SK-N-SH (cell line): ENCODE results near the gene TFDP3. TPM values are rescaled to one million over a fixed set of nuclear protein-coding genes. Genes with fewer than 3 reads are reported as not detected.

Experiments used
- CTCF ChIA-PET: fragments of 300-600, 350-600 bp; formaldehyde crosslinking; extraction: SDS; loops from one replicate; lab custom pipeline; 2021; lab: Yijun Ruan, JAX
- POLR2A ChIA-PET: fragments of 350-600 bp; sonication (Branson Sonifier 250); formaldehyde crosslinking; extraction: SDS; loops from one replicate; lab custom pipeline; 2020; ENCODE audit warnings: antibody characterized with exemption, inconsistent platforms; lab: Yijun Ruan, JAX
- DNase-seq: peaks from one replicate; pipeline ENCODE4 v3.0.0; 2012
- H2AFZ ChIP-seq: fragments of 200-600 bp; sonication (generic); 2 replicates; pipeline ENCODE4 v1.8.1; 2016; ENCODE audit warnings: antibody characterized with exemption, mild to moderate bottlenecking, low read depth
- H3F3A ChIP-seq: fragments of 200-600 bp; sonication (generic); replicated peaks from 2 replicates; pipeline ENCODE3; 2016; ENCODE audit warnings: antibody characterized with exemption, mild to moderate bottlenecking; ENCODE audit not compliant: insufficient read depth
- H3K27ac ChIP-seq, 2 experiments: fragments of 200-500 bp in 1 of 2; fragments of 200-600 bp in 1 of 2; sonication (Bioruptor generic) in 1 of 2; sonication (generic), shearing (Covaris generic) in 1 of 2; 2 replicates each; pipeline versions ENCODE4 v1.5.1 to v1.6.1; 2014 to 2016; ENCODE audit warnings: low read depth in 2 of 2, inconsistent platforms in 1 of 2, low read length in 1 of 2, mild to moderate bottlenecking in 1 of 2, mixed read lengths in 1 of 2
- H3K27me3 ChIP-seq: fragments of 200-600 bp; sonication (generic), shearing (Covaris generic); 2 replicates; pipeline ENCODE4 v1.6.1; 2016; ENCODE audit warnings: mixed run types; ENCODE audit not compliant: insufficient read depth
- H3K36me3 ChIP-seq, 2 experiments: fragments of 200-500 bp in 1 of 2; fragments of 200-600 bp in 1 of 2; sonication (Bioruptor generic) in 1 of 2; sonication (generic) in 1 of 2; replicated peaks in 1 of 2; 2 replicates each; pipeline versions ENCODE3 to v1.5.1; 2014 to 2016; ENCODE audit warnings: low read length in 1 of 2, mild to moderate bottlenecking in 1 of 2; ENCODE audit not compliant: insufficient read depth in 2 of 2, control insufficient read depth in 1 of 2
- H3K4me1 ChIP-seq, 2 experiments: fragments of 200-500 bp in 1 of 2; fragments of 200-600 bp in 1 of 2; sonication (Bioruptor generic) in 1 of 2; sonication (generic), shearing (Covaris generic) in 1 of 2; 2 replicates each; pipeline versions ENCODE4 v1.5.1 to v1.6.1; 2014 to 2016; ENCODE audit warnings: low read depth in 1 of 2, low read length in 1 of 2, mixed run types in 1 of 2; ENCODE audit not compliant: insufficient read depth in 2 of 2, control insufficient read depth in 1 of 2
- H3K4me2 ChIP-seq: fragments of 200-600 bp; sonication (generic), shearing (Covaris generic); 2 replicates; pipeline ENCODE4 v1.6.1; 2017; ENCODE audit warnings: mixed run types
- H3K4me3 ChIP-seq, 2 experiments: fragments of 200-500 bp in 1 of 2; fragments of 200-600 bp in 1 of 2; sonication (Bioruptor generic) in 1 of 2; sonication (generic), shearing (Covaris generic) in 1 of 2; 2 replicates each; pipeline versions ENCODE4 v1.5.1 to v1.8.1; 2014 to 2016; ENCODE audit warnings: low read depth in 2 of 2, inconsistent platforms in 1 of 2, low read length in 1 of 2, mild to moderate bottlenecking in 1 of 2, mixed read lengths in 1 of 2, moderate library complexity in 1 of 2
- H3K79me2 ChIP-seq: fragments of 200-600 bp; sonication (generic); 2 replicates; pipeline ENCODE4 v1.8.1; 2017; ENCODE audit warnings: mild to moderate bottlenecking; ENCODE audit not compliant: insufficient read depth
- H3K9ac ChIP-seq: fragments of 200-600 bp; sonication (generic); 2 replicates; pipeline ENCODE4 v1.6.1; 2017; ENCODE audit warnings: mixed run types
- H3K9me2 ChIP-seq: fragments of 200-600 bp; sonication (generic); 2 replicates; pipeline ENCODE4 v1.6.1; 2017; ENCODE audit warnings: mixed run types
- H3K9me3 ChIP-seq: fragments of 200-600 bp; sonication (generic); 2 replicates; pipeline ENCODE4 v1.6.1; 2017; ENCODE audit warnings: mixed run types, mild to moderate bottlenecking, moderate library complexity
- H4K20me1 ChIP-seq: fragments of 200-600 bp; sonication (generic); 2 replicates; pipeline ENCODE4 v1.6.1; 2017; ENCODE audit warnings: mild to moderate bottlenecking, mixed run types; ENCODE audit not compliant: insufficient read depth
- EP300 ChIP-seq, 2 experiments: IDR thresholded peaks; 2 replicates each; pipeline versions ENCODE4 v1.4.0 to v1.6.1; 2012; ENCODE audit warnings: borderline replicate concordance in 1 of 2, low read depth in 1 of 2, low read length in 1 of 2
- EZH2phosphoT487 ChIP-seq: fragments of 200-600 bp; sonication (generic); IDR thresholded peaks from 2 replicates; pipeline ENCODE4 v1.6.1; 2017; ENCODE audit warnings: low read depth, mixed run types, mild to moderate bottlenecking, antibody characterized with exemption, moderate library complexity, borderline replicate concordance
- FOSL2 ChIP-seq: IDR thresholded peaks from 2 replicates; pipeline ENCODE4 v1.4.0; 2012; ENCODE audit warnings: low read depth, mild to moderate bottlenecking, moderate library complexity, borderline replicate concordance
- FOXJ3 ChIP-seq: sonication (generic); formaldehyde crosslinking; IDR thresholded peaks from 2 replicates; pipeline ENCODE4 v1.5.1; 2020; ENCODE audit warnings: mild to moderate bottlenecking, missing genetic modification reagents
- IRF3 ChIP-seq: fragments of 150-350 bp; IDR thresholded peaks from 2 replicates; pipeline ENCODE4 v1.6.1; 2016; ENCODE audit warnings: mild to moderate bottlenecking, low read depth, low read length
- MEF2A ChIP-seq: IDR thresholded peaks from 2 replicates; pipeline ENCODE4 v1.4.0; 2012; ENCODE audit warnings: low read depth, borderline replicate concordance
- MXI1 ChIP-seq: IDR thresholded peaks from 2 replicates; pipeline ENCODE4 v1.6.1; 2012; ENCODE audit warnings: mild to moderate bottlenecking, low read depth, low read length, improper control_type of control experiment
- NFIC ChIP-seq: IDR thresholded peaks from 2 replicates; pipeline ENCODE4 v1.4.0; 2012; ENCODE audit warnings: borderline replicate concordance
- NRF1 ChIP-seq: IDR thresholded peaks from 2 replicates; pipeline ENCODE4 v1.6.1; 2012; ENCODE audit warnings: low read depth, mild to moderate bottlenecking, low read length
- POLR2AphosphoS5 ChIP-seq: IDR thresholded peaks from 2 replicates; pipeline ENCODE4 v1.6.1; 2012; ENCODE audit warnings: low read depth, low read length
- RFX5 ChIP-seq: IDR thresholded peaks from 2 replicates; pipeline ENCODE4 v1.6.1; 2012; ENCODE audit warnings: mild to moderate bottlenecking, improper control_type of control experiment, low read length
- RXRA ChIP-seq: IDR thresholded peaks from 2 replicates; pipeline ENCODE4 v1.4.0; 2012; ENCODE audit warnings: low read depth, mild to moderate bottlenecking, borderline replicate concordance
- SMC3 ChIP-seq: IDR thresholded peaks from 2 replicates; pipeline ENCODE4 v1.6.1; 2012; ENCODE audit warnings: low read depth, low read length, improper control_type of control experiment
- TEAD4 ChIP-seq: IDR thresholded peaks from 2 replicates; pipeline ENCODE4 v1.4.0; 2012; ENCODE audit warnings: mild to moderate bottlenecking, borderline replicate concordance; ENCODE audit not compliant: insufficient read depth
- USF2 ChIP-seq: fragments of 150-350 bp; IDR thresholded peaks from 2 replicates; pipeline ENCODE4 v1.6.1; 2017; ENCODE audit warnings: antibody characterized with exemption, low read length, low read depth, borderline replicate concordance
- WGBS: methylation state at CpG from one replicate; pipeline ENCODE4 v1.1.6; 2017; ENCODE audit warnings: low lambda C conversion rate; 5-methylcytosine and 5-hydroxymethylcytosine counted together
- polyA plus RNA-seq, 3 experiments: library from polyadenylated mRNA; depleted of rRNA; stranded (reverse); fragments of >200 nt; gene quantifications; 2 replicates each; pipeline ENCODE4 v1.2.3, GENCODE V29; 2012

Gene TFDP3
- polyA plus RNA-seq, 1 of the 3 experiments (the other 2 are of a cell fraction): not detected

GRCh38 chrX:133254666-133255065, 36.5 kb upstream of the TFDP3 start:
- H3K27ac ChIP-seq: no peak overlapping the region
- 8% methylated on average over 3 of the region's 3 CpGs for WGBS
- no peaks in the 10 kb centered on the region for H4K20me1 ChIP-seq
- DNase-seq: no peak
- H3K4me2 ChIP-seq: no peak overlapping the region
- H3K4me1 ChIP-seq: no peaks in the 10 kb centered on the region
- H3K36me3 ChIP-seq: no peaks in the 10 kb centered on the region
- ChIA-PET POLR2A (no interaction called here), CTCF (interaction anchor here (0.9 kb wide), 1 partner anchor 249 kb away, joined by 3 read pairs; no protein-coding TSS in a partner anchor)
- no peaks in the 10 kb centered on the region for H3K9me3 ChIP-seq
- no peak for TF ChIP-seq POLR2AphosphoS5
- no peak for TF ChIP-seq MXI1
- TF ChIP-seq MEF2A: no peak
- no peak for TF ChIP-seq EZH2phosphoT487
- no peak for TF ChIP-seq EP300 (IDR thresholded peaks at IDR 0.05; ENCODE audit: borderline replicate concordance in 1 of 2, low read depth in 1 of 2, low read length in 1 of 2)
- no peak for TF ChIP-seq NRF1
- no peaks in the 10 kb centered on the region for H3K9me2 ChIP-seq
- no peak overlapping the region for H3K4me3 ChIP-seq
- H3K79me2 ChIP-seq: no peaks in the 10 kb centered on the region
- H3K9ac ChIP-seq: no peak overlapping the region
- H3F3A ChIP-seq: no peaks in the 10 kb centered on the region
- no peaks in the 10 kb centered on the region; the same call in 1 of the 2 replicates for H3K27me3 ChIP-seq
- H2AFZ ChIP-seq: no peak overlapping the region

DNA sequence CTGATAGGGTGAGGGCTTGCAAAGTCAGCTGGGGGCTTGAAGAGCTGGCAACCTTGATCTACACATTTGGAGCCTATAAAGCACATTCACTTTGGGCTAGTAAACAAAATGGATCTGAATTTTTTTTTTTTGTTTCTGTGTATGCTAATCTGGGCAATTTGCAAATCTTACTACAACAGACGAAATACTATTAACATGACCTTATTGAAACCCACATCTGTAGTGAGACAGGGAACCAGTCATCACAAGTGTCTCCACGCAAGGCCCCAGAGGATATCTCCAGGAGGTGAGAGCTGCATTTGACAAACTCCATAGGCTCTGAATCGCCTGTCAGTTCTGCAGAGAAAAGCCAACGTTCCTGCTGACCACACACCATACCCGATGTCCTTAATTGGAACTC, 33.0 kb upstream of the TFDP3 start:
- H3K27ac ChIP-seq: no peak overlapping the region
- H3K9me2 ChIP-seq: no peaks in the 10 kb centered on the region
- no peaks in the 10 kb centered on the region for H3K79me2 ChIP-seq
- H2AFZ ChIP-seq: no peak overlapping the region
- H3F3A ChIP-seq: no peaks in the 10 kb centered on the region
- no peaks in the 10 kb centered on the region for H3K9me3 ChIP-seq
- H3K4me3 ChIP-seq: no peak overlapping the region
- no peaks in the 10 kb centered on the region for H4K20me1 ChIP-seq
- H3K4me1 ChIP-seq: no peaks in the 10 kb centered on the region
- CTCF ChIA-PET: interaction anchor here (2.0 to 2.3 kb wide), 2 partner anchors 247 to 419 kb away, joined by 6 read pairs; no protein-coding TSS in a partner anchor
- POLR2A ChIA-PET: no interaction called here
- TF ChIP-seq IRF3: no peak
- TF ChIP-seq FOXJ3: no peak
- no peak for TF ChIP-seq SMC3
- TF ChIP-seq FOSL2: no peak
- TF ChIP-seq EZH2phosphoT487: no peak
- TF ChIP-seq RFX5: no peak
- no peak for TF ChIP-seq TEAD4
- no peak for TF ChIP-seq RXRA
- TF ChIP-seq NFIC: no peak
- TF ChIP-seq MXI1: no peak
- TF ChIP-seq USF2: no peak
- TF ChIP-seq MEF2A: no peak
- H3K9ac ChIP-seq: no peak overlapping the region
- H3K27me3 ChIP-seq: no peaks in the 10 kb centered on the region; the same call in 1 of the 2 replicates
- no peaks in the 10 kb centered on the region for H3K36me3 ChIP-seq
- DNase-seq: no peak
- H3K4me2 ChIP-seq: no peak overlapping the region
- 17% methylated on average over 5 of the region's 5 CpGs for WGBS
